ENCODE data around the gene RXFP4.
"Not testable (repeated sequence)": the region's sequence is repeated elsewhere in the genome, so short reads cannot be mapped to it uniquely, and the experiment has no call there.

Gene RXFP4

GRCh38 chr1:155940993-155941844 is at the start of gene RXFP4:
Gene RXFP4 (plus strand): TSS chr1:155941638. CDS start chr1:155941710, 72 bp downstream.
- no peak for DNase-seq (ENCODE audit: low read depth in 2 of 2)

- DNase-seq (ENCODE audit: low read depth in 2 of 2) = peak; percentile 37 to 39
Measured at GRCh38 chr1:155892796-155893195, 48.6 kb upstream of the RXFP4 start.

GRCh38 chr1:155893389-155894142 is 47.9 kb upstream of the RXFP4 start:
- peak; percentile 60 to 63 for DNase-seq (ENCODE audit: low read depth in 2 of 2)

DNA sequence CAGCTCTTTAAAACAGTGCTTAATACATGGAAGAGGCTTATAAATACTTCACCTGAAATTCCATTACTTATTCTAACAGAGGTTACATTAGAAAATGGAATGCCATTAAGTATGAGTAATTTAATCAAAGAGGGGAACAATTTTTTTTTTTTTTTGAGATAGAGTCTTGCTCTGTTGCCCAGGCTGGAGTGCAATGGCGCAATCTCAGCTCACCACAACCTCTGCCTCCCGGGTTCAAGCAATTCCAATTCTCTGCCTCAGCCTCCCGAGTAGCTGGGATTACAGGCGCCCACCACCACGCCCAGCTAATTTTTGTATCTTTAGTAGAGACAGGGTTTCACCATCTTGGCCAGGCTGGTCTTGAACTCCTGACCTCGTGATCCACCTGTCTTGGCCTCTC is 45.8 kb upstream of the RXFP4 start:
- DNase-seq (ENCODE audit: low read depth in 2 of 2) = not testable (repeated sequence)

- not testable (repeated sequence) for DNase-seq (ENCODE audit: low read depth in 2 of 2)
Measured at GRCh38 chr1:155896476-155896875, 45.0 kb upstream of the RXFP4 start.

DNA sequence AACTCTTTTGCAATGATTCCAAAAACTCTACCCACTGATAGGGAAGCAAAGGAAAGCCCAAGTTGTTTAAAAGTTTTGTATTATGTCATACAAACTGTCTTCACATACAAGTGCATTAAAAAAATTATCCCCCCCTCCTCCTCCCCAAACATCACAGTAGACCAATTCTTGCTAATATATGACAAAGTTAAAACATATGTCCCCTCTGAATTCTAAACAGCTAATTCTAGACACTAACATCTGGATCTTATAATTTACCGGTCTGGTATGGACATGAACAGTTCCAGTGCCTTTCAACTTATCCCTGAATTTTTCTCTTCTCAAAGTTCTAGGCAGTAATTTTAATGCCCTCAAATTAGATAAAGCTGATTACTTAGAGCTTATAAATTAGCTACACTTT is 43.7 kb upstream of the RXFP4 start:
- DNase-seq (ENCODE audit: low read depth in 2 of 2) = peak in 1 of 2 experiments; percentile 23

DNA sequence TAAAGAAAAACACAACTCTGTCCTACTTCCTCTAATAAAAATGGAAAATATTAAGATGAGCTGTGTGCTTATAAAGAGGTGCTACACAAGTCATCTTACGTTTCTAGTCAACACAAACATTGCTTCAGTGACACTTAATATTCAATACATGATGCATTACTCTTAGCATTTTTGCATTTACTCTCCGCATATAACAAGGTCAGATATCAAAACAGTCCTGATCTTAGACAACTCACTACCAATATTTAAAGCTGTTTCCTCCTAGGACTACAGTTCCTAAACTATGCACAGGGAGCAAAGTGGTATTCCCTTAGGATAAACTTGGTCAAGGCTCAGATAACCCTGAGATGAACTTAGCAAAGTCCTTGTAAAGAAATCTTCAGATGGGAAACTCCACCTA is 42.5 kb upstream of the RXFP4 start:
- no peak for DNase-seq (ENCODE audit: low read depth in 2 of 2)

DNA sequence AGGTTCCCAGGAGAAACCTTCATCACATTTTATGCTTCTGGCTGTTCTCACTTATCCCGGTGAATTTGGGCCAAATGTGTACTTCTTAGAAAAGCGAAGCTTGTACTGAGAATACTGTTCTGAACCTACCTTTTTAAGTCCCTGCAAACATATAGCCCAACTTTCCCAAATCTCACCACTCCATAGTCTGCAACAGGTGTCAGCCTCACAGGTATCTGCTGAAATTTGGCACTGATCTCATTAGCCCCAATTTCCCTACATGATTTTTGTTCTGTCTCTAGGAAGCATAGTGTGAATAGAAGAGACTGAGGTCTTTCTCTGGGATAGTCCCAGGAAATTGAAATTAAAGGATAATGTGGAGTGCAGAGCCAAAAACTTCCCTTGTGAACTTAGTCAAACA is 41.8 kb upstream of the RXFP4 start:
- DNase-seq (ENCODE audit: low read depth in 2 of 2) = no peak

DNA sequence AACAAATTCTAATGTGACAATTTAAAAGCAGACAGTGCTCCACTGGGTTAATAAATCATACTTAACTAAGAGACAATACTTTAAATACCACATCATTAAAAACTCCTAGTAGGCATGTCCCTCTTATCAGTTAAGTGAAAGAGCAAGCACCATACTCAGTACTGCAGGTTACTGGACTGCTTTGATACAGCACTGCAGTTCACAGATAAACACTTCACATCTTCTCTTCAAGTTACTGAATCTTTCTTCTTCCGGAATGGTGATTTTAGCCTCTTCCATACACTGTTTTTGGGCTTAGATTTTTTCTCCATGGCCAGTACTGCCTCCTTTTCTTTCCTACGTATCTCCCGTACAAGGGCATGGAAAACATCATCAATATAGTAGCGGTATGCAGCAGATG is 41.3 kb upstream of the RXFP4 start:
- DNase-seq (ENCODE audit: low read depth in 2 of 2) = no peak

- no peak for DNase-seq (ENCODE audit: low read depth in 2 of 2)
Measured at GRCh38 chr1:155904261-155904660, 37.2 kb upstream of the RXFP4 start.

DNA sequence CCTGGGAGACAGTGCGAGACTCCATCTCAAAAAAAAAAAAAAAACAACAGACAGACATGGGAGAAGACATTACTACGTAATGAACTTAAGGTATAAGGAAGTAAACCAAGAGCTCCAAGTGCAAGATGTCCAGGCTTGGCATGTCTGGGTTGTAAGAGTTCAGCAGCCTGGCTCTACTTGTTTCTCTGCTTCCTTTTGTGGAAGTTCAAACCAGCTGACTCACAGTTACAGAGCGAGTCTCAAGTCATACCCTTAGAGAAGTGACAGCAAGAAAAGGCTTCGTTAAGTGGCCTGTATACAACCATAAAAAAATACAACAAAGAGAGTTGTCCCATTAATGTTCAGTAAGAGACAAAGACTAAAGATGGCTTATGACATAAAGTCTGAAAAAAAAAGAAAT is 31.5 kb upstream of the RXFP4 start:
- no peak for DNase-seq (ENCODE audit: low read depth in 2 of 2)

DNA sequence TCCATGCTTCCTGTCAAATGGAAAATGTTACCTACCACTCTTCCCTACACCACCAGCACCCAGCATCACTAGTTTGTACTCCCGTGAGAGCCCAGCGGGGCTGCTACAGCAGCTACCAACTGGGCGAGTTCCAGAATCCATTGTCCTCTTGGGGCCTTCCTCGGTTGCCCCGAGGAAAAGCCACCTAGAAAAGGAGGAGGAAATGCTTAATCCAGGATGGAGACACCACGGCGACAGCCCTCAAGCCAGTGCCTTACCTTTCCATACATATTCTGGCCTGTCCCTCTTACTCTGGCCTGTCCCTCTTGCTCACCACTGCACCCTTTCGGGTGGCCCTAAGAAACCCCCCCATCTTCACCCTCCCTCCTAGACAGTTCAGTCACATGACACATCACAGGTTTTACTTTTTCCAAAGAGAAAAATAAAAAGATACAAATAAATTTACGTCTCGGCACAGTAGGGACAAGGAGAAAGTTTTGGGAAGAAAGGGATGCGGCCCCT is 30.8 kb upstream of the RXFP4 start:
- no peak for DNase-seq (ENCODE audit: low read depth in 2 of 2)

GRCh38 chr1:155911156-155912055 is 30.0 kb upstream of the RXFP4 start, which contains the start of gene RIT1:
Gene RIT1 (minus strand): TSS chr1:155911349. CDS start chr1:155910761, 588 bp downstream.
- peak in 1 of 2 experiments; percentile 37 for DNase-seq (ENCODE audit: low read depth in 2 of 2)

GRCh38 chr1:155912056-155912536 is 29.3 kb upstream of the RXFP4 start:
- no peak for DNase-seq (ENCODE audit: low read depth in 2 of 2)

DNA sequence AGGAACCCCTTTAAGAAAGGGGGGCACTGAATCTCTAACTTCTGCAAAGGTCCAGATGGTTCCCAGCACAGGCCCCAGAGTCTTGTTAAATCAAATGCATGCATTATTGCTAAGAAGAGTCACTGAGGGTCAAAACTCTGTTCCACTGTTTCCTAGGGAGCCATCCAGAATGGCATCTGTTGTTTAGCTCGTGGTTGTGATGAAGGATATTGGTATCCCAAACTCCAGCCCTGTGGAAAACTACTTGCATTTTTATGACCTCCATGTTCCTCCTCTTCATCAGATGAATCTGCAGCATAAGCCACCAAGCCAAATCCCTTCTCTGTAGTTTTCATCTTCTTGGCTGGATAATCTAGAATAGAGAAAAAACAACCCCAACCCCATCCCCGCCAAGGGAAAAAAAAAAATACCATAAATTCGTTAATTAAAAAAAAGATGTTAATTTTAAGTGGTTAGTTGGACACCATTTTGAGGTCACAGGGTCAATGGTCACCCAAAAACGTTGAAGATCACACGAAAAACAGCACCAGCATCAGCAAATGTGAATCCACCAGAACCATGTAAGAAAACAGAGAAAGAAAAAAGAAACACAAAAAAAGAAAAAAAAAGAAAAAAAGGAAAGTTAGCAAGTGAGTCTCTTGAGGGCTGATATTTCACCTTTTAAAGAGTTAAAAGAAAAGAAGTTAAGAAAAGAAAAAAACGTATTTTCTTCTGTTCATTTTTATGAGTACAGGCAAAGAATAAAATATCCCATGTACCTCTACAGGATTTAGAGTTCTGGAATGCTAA is 27.3 kb upstream of the RXFP4 start:
- peak in 1 of 2 experiments; percentile 31 for DNase-seq (ENCODE audit: low read depth in 2 of 2)

GRCh38 chr1:155918660-155919059 is 22.8 kb upstream of the RXFP4 start:
- DNase-seq (ENCODE audit: low read depth in 2 of 2) = no peak

- no peak for DNase-seq (ENCODE audit: low read depth in 2 of 2)
Measured at GRCh38 chr1:155919801-155920200, 21.6 kb upstream of the RXFP4 start.

DNA sequence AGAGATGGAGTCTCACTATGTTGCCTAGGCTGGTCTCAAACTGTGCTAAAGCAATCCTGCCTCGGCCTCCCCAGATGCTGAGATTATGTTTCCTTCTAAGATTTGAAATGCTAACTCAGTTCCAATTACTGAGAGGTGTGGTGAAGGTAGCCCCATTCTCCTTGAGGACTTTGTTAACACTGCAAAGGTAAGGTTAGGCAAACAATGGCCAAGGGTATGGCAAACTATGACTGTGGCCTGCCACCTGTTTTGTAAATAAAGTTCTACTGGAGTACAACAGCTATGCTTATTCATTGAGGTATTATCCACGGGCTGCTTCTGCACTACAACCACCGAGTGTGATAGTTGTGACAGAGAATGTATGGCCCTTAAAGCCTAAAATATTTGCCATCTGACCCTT is 20.7 kb upstream of the RXFP4 start:
- DNase-seq (ENCODE audit: low read depth in 2 of 2) = no peak

DNA sequence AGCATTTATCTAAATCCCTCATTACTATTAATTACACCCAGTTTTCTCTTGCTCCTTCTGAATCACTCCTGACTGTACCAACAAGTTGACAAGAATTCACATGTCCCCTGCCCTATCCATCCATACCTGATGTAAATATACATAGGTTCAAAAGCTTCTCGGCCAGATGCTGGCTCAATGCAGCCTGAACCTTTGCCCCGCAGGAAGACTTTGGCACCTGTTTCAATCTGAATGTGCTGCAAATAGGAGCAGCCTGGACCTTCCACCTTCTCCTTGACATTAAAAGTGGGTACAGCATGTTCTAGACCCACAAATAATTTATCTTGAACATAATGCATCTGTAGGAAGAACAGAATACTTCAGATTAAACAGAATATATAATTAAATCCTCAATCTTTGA is 15.9 kb upstream of the RXFP4 start:
- no peak for DNase-seq (ENCODE audit: low read depth in 2 of 2)

GRCh38 chr1:155929057-155929456 is 12.4 kb upstream of the RXFP4 start:
- no peak for DNase-seq (ENCODE audit: low read depth in 2 of 2)

GRCh38 chr1:155930725-155931124 is 10.7 kb upstream of the RXFP4 start:
- DNase-seq (ENCODE audit: low read depth in 2 of 2) = not testable (repeated sequence)
